HK-2 (cell line): ENCODE data around the gene PLCG1.
"Not testable (repeated sequence)": the region's sequence is repeated elsewhere in the genome, so short reads cannot be mapped to it uniquely, and the experiment has no call there.

ENCODE experiments used
- DNase-seq: peaks from one replicate; pipeline ENCODE4 v3.0.0-alpha.2; 2018; ENCODE audit not compliant: unreplicated experiment

Gene PLCG1

GRCh38 chr20:41136680-41137613 is at the start of gene PLCG1:
Gene PLCG1, plus strand, starts transcription at chr20:41137543. Its CDS starts 99 bp downstream, at chr20:41137642.
- DNase-seq: peak; percentile 94

- DNase-seq: no peak
Measured at GRCh38 chr20:41087777-41088176, 49.6 kb upstream of the PLCG1 start.

GRCh38 chr20:41089555-41089954 is 47.8 kb upstream of the PLCG1 start:
- no peak for DNase-seq

- DNase-seq: no peak
Measured at GRCh38 chr20:41091927-41092326, 45.4 kb upstream of the PLCG1 start.

- no peak for DNase-seq
Measured at GRCh38 chr20:41094353-41095055, 42.8 kb upstream of the PLCG1 start.

- DNase-seq: peak; percentile 22
Measured at GRCh38 chr20:41095110-41095969, 42.0 kb upstream of the PLCG1 start.

GRCh38 chr20:41098703-41099250 is 38.6 kb upstream of the PLCG1 start:
- DNase-seq: no peak

- peak; percentile 49 for DNase-seq
Measured at GRCh38 chr20:41100001-41100480, 37.3 kb upstream of the PLCG1 start.

- no peak for DNase-seq
Measured at GRCh38 chr20:41101660-41102059, 35.7 kb upstream of the PLCG1 start.

GRCh38 chr20:41108531-41108930 is 28.8 kb upstream of the PLCG1 start:
- DNase-seq: no peak

- DNase-seq: no peak
Measured at GRCh38 chr20:41110012-41110411, 27.3 kb upstream of the PLCG1 start.

GRCh38 chr20:41110930-41111577 is 26.3 kb upstream of the PLCG1 start:
- DNase-seq: no peak

GRCh38 chr20:41111578-41111951 is 25.8 kb upstream of the PLCG1 start:
- no peak for DNase-seq

GRCh38 chr20:41116282-41116956 is 20.9 kb upstream of the PLCG1 start:
- no peak for DNase-seq

GRCh38 chr20:41118159-41118558 is 19.2 kb upstream of the PLCG1 start:
- not testable (repeated sequence) for DNase-seq

GRCh38 chr20:41118632-41119031 is 18.7 kb upstream of the PLCG1 start:
- DNase-seq: no peak

GRCh38 chr20:41119614-41120561 is 17.5 kb upstream of the PLCG1 start:
- no peak for DNase-seq

GRCh38 chr20:41121399-41121798 is 15.9 kb upstream of the PLCG1 start:
- no peak for DNase-seq

- no peak for DNase-seq
Measured at GRCh38 chr20:41123631-41124030, 13.7 kb upstream of the PLCG1 start.
